Upper lobe of right lung (tissue), 1 donor: ENCODE data around the gene RASSF4. TPM values are rescaled to one million over a fixed set of nuclear protein-coding genes. Genes with fewer than 3 reads are reported as not detected.

Source experiments
- ATAC-seq: fragments of 200-7000 bp; cut with Tn5 transposase; one replicate; pipeline ENCODE4 v1.9.1; 2020; ENCODE audit warnings: mild to moderate bottlenecking, moderate library complexity
- DNase-seq: peaks from one replicate; pipeline ENCODE4 v3.0.0-alpha.2; 2020
- H3K27ac ChIP-seq: fragments of 200-600 bp; one replicate; pipeline ENCODE4 v1.8.0; 2022
- H3K27me3 ChIP-seq: fragments of 200-600 bp; one replicate; pipeline ENCODE4 v1.8.0; 2022; ENCODE audit warnings: mild to moderate bottlenecking
- H3K36me3 ChIP-seq: fragments of 200-600 bp; one replicate; pipeline ENCODE4 v1.8.0; 2022
- H3K4me1 ChIP-seq: fragments of 200-600 bp; one replicate; pipeline ENCODE4 v1.8.0; 2022
- H3K4me3 ChIP-seq: fragments of 200-600 bp; one replicate; pipeline ENCODE4 v1.8.0; 2022; ENCODE audit warnings: mild to moderate bottlenecking
- H3K9me3 ChIP-seq: fragments of 200-600 bp; one replicate; pipeline ENCODE4 v1.8.0; 2022
- intact Hi-C: fragments of 100-400 bp; cut with DNase I; formaldehyde crosslinking; loops from one replicate; pipeline ENCODE4 v1.11.0; 2022
- total RNA-seq: library from RNA; stranded (reverse); fragmentation: NEBNext Ultra II Directional; extraction: Animal tissue kit (Norgen Biotek cat#: 25700); gene quantifications from one replicate; pipeline ENCODE4 v1.2.1, GENCODE V29; 2021
- TF ChIP-seq, protein P1 (sequence below): fragments of 200-600 bp; IDR thresholded peaks from one replicate; pipeline ENCODE4 v1.8.0; 2022; ENCODE audit warnings: antibody characterized with exemption
- donor health status: DM: no; HTN: yes; CAD: no; lungs with severe emphysema.

Gene RASSF4
- total RNA-seq, 1 donor from 2014 or later: 40.9 TPM

DNA sequence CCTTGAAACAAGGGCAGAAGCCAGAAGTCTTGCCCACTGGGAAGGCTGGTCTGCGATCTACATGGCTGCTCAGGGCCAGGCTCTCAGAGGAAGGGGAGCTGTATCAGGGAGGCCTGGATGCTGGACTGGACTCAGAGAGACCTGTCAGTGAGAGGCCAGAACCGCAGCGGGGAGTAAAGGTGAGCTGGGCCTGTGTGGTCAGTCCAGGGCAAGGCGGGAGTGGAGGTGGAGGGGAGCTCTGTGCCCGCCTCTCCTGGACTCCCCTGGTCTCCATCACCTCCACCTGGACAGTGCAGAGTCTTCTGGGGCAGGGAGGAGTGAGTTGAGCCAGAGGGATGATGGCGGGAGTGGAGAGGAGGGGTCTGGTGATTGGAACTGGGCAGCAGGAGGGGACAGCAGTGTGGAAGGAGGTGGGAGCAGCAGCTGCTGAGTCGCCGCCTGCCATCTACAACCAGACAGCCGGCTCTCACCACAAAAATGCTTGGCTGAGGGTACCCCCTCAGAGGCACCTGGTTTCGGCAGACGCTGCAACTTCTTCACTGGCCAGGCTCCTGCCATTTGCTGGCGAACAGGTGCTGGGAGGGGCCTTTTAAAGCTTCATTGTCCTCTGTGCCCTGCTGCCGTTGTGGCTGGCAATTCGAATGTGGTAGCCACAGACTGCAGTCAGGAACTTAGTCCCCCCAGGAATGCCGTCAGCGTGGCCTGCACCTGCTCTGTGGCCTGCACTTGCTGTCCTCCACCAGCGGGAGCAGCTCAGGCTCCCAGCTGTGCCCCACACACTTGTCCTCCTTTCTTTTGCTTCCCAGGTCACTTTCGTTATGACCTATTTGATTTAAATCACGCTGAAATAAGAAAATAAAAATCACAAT, 3.5 kb downstream of the RASSF4 start:
- Histone ChIP-seq H3K27ac (peak overlapping the region; percentile 86), H3K4me3 (peak overlapping the region; percentile 1), H3K9me3 (no peaks in the 10 kb centered on the region), H3K27me3 (no peaks in the 10 kb centered on the region), H3K36me3 (no peaks in the 10 kb centered on the region), H3K4me1 (peaks cover 65% of the 10 kb centered on the region)
- no peak for DNase-seq
- intact Hi-C loops: no loop called here
- ATAC-seq: peak; percentile 12
- TF ChIP-seq, protein P1, sequence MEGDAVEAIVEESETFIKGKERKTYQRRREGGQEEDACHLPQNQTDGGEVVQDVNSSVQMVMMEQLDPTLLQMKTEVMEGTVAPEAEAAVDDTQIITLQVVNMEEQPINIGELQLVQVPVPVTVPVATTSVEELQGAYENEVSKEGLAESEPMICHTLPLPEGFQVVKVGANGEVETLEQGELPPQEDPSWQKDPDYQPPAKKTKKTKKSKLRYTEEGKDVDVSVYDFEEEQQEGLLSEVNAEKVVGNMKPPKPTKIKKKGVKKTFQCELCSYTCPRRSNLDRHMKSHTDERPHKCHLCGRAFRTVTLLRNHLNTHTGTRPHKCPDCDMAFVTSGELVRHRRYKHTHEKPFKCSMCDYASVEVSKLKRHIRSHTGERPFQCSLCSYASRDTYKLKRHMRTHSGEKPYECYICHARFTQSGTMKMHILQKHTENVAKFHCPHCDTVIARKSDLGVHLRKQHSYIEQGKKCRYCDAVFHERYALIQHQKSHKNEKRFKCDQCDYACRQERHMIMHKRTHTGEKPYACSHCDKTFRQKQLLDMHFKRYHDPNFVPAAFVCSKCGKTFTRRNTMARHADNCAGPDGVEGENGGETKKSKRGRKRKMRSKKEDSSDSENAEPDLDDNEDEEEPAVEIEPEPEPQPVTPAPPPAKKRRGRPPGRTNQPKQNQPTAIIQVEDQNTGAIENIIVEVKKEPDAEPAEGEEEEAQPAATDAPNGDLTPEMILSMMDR: peak; percentile 42

DNA sequence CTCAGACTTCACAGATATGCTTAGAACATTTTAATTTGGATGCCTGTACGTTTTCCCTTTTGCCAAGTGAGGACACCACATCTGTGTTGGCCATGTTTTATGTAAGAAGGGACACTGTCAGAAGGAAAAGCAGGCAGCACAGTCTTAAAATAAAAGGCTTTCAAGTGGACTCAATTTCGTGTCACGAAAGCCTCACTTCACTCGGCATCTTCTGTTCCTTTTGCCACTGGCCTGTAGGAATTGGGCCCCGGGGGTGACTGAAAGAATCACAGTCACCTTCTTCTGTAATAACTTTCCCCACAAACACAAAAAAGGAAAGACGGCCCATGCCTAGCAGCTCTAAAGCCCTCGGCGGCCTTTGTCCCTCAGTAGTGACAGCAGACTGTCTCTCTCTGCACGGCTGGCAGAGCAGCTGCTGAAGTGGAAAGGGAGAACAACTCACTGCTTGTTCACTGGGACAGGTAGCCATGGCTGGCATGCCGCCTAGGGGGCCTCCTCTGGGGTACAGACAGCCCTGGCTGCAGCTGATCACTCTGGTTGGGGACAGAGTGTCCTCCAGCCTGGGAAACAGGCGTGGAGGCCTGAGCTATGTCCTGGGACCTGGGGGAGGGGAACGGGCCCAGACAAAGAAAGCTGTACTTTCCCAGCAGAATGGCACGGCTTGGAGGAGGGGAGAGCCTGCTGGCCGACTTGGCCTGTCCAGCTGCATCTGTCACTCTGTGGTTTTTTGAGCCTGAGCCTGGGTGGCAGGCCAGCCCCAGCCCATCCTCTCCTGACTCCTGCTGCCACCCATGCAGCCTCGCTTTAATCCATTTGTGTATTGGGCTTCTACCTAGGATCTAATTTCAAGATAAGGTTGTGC, 4.4 kb downstream of the RASSF4 start:
- Histone ChIP-seq H3K27me3 (no peaks in the 10 kb centered on the region), H3K27ac (peak overlapping the region; percentile 86), H3K4me1 (peaks cover 71% of the 10 kb centered on the region), H3K4me3 (peak overlapping the region; percentile 1), H3K9me3 (no peaks in the 10 kb centered on the region), H3K36me3 (no peaks in the 10 kb centered on the region)
- intact Hi-C loops: no loop called here
- TF ChIP-seq, protein P1: no peak
- DNase-seq: peak; percentile 90
- peak; percentile 49 for ATAC-seq

DNA sequence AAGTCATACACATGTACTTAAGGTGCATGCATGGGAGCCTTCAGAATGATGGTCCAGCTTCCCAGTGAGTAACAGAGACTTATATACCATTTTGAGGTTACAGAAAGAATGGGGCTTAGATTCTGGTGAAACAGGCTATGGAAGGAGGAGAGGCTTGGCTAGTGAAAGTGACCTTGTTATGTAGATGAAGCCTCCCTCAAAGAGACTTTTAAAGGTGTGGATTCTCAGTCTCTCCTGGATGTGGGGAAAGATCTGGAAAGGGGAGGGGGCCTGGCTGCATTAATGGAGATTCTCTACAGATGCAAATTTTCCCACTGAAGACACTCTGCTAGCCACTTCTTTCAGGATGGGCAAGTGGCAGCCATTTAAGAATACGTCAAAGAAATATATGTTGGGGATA, 5.5 kb downstream of the RASSF4 start:
- Histone ChIP-seq H3K27me3 (no peaks in the 10 kb centered on the region), H3K27ac (peak overlapping the region; percentile 86), H3K4me3 (no peak overlapping the region), H3K9me3 (no peaks in the 10 kb centered on the region), H3K4me1 (peaks cover 69% of the 10 kb centered on the region), H3K36me3 (no peaks in the 10 kb centered on the region)
- TF ChIP-seq, protein P1: no peak
- intact Hi-C loops: no loop called here
- no peak for ATAC-seq
- no peak for DNase-seq

DNA sequence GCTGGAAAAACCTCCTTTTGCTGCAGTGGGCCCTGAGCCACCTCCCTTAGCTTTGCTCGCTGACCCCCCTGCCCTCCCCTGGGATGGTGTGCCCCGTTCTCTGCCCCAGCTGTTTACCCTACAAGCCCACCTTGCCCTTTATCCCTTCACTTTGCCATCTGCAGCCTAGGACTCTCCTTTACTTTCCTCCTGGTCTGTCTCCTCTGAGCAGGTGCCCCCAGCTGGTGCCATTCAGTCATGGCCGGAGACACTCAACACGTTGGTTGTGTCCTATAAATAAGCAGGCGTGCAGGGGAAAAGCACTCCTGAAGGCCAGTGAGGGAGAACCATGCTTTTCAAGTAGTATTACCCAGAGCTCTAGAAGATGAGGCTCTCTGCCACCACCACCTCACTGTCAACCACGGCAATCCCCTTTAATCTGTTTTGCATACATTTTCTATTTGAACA, 6.1 kb downstream of the RASSF4 start:
- Histone ChIP-seq H3K9me3 (no peaks in the 10 kb centered on the region), H3K4me1 (peaks cover 63% of the 10 kb centered on the region), H3K27ac (peak overlapping the region; percentile 25), H3K27me3 (no peaks in the 10 kb centered on the region), H3K36me3 (no peaks in the 10 kb centered on the region), H3K4me3 (no peak overlapping the region)
- ATAC-seq (no peak), DNase-seq (no peak)
- intact Hi-C loops: no loop called here
- TF ChIP-seq, protein P1: no peak

DNA sequence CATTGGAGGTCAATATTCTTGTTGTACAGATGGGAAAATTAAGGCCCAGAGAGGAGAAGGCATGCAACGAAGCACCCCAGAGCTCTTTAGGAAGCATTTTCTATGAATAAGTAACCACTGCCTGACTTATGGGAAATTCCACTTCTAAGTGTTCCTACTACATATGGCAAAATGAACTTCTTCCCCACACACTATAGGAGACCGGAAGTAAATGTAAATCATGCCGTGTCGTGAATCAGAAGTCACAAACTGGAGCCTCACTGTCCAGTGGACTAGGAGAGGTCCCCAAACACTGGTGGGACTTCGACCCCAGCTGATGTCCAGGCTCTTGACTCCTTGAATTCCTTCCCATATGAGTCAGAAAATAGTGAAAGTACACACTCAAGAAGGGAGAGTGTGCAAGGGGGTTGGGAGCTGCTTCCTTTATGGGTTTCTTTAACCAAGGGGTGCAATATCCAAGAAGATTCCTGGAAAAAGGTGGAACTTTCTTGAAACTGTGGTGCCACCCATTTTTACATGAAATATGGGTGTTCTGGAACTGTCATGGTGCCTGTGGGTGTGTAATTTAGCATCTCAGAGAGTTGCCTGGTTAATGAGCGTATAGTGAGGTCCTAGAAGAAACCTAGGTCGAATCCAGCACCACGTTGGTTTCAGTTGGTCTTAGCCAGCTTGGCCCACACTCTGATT, 6.7 kb downstream of the RASSF4 start:
- H3K27me3 ChIP-seq: no peaks in the 10 kb centered on the region
- no peak for ATAC-seq
- no peaks in the 10 kb centered on the region for H3K9me3 ChIP-seq
- peaks cover 58% of the 10 kb centered on the region for H3K4me1 ChIP-seq
- TF ChIP-seq, protein P1: no peak
- no peak overlapping the region for H3K4me3 ChIP-seq
- no peak for DNase-seq
- intact Hi-C loops: no loop called here
- no peaks in the 10 kb centered on the region for H3K36me3 ChIP-seq
- H3K27ac ChIP-seq: peak overlapping the region; percentile 25
